K562 (cell line): ENCODE measurements around the gene GLRX3. TPM values are rescaled to one million over a fixed set of nuclear protein-coding genes. Genes with fewer than 3 reads are reported as not detected.

ENCODE experiments used
- DPF2 ChIP-seq: fragments of 450-650 bp; IDR thresholded peaks from 2 replicates; pipeline ENCODE4 v1.6.1; 2016
- HDAC6 ChIP-seq: IDR thresholded peaks from 2 replicates; pipeline ENCODE4 v1.6.1; 2012; ENCODE audit warnings: low read depth, mild to moderate bottlenecking, control low read depth, inconsistent platforms, low read length, moderate library complexity
- NCOA1 ChIP-seq: fragments of 450-650 bp; IDR thresholded peaks from 2 replicates; pipeline ENCODE4 v1.6.1; 2016; ENCODE audit warnings: low read depth
- NCOA2 ChIP-seq, 2 experiments: fragments of 450-650 bp; IDR thresholded peaks; 2 replicates each; pipeline ENCODE4 v1.6.1; 2018; ENCODE audit warnings: mild to moderate bottlenecking in 2 of 2, moderate library complexity in 1 of 2; ENCODE audit not compliant: partially characterized antibody in 2 of 2
- NFIC ChIP-seq: fragments of 450-650 bp; IDR thresholded peaks from 2 replicates; pipeline ENCODE4 v1.6.1; 2017; ENCODE audit warnings: mild to moderate bottlenecking, inconsistent platforms
- PPARD ChIP-seq: fragments of 250-450 bp; sonication (Bioruptor Pico); IDR thresholded peaks from 2 replicates; pipeline ENCODE4 v1.8.0; 2022; ENCODE audit warnings: inconsistent platforms, mild to moderate bottlenecking, moderate library complexity
- SMAD1 ChIP-seq: fragments of 150-350 bp; IDR thresholded peaks from 2 replicates; pipeline ENCODE4 v1.6.1; 2014; ENCODE audit warnings: low read length, low read depth; ENCODE audit not compliant: partially characterized antibody
- TAL1 ChIP-seq: fragments of 450-650 bp; IDR thresholded peaks from 2 replicates; pipeline ENCODE4 v1.6.1; 2016; ENCODE audit warnings: mild to moderate bottlenecking
- ZC3H8 ChIP-seq: fragments of 450-650 bp; IDR thresholded peaks from 2 replicates; pipeline ENCODE4 v1.6.1; 2017
- ZNF699 ChIP-seq: fragments of 250-450 bp; sonication (Bioruptor Pico); IDR thresholded peaks from 2 replicates; pipeline ENCODE4 v1.8.0; 2021; ENCODE audit warnings: mild to moderate bottlenecking, moderate library complexity; ENCODE audit not compliant: insufficient replicate concordance
- polyA plus RNA-seq, 8 experiments: library from polyadenylated mRNA; depleted of rRNA in 4 of 8; stranded (reverse) in 5 of 8; unstranded in 3 of 8; fragments of >200 nt; fragmentation: Nextera tagmentation in 2 of 8; fragmentation: Illumina TruSeq in 1 of 8; extraction: Ambion mirVana in 2 of 8; extraction: Trizol in 1 of 8; gene quantifications; 2 replicates each; pipeline versions ENCODE4 v1.2.1 to v1.2.3, GENCODE V29; 2011 to 2014; ENCODE audit warnings: inconsistent platforms in 1 of 8, missing spikeins in 1 of 8
- total RNA-seq, 7 experiments: library from RNA; depleted of rRNA in 6 of 7; stranded (reverse); fragments of >200 nt in 6 of 7; fragmentation: Illumina TruSeq in 2 of 7; extraction: Trizol in 2 of 7; gene quantifications; 2 replicates each; pipeline versions ENCODE4 v1.2.1 to v1.2.3, GENCODE V29; 2011 to 2021; ENCODE audit warnings: low replicate concordance in 1 of 7
- TF ChIP-seq, protein P1 (sequence below): fragments of 150-350 bp; IDR thresholded peaks from 2 replicates; pipeline ENCODE4 v1.6.1; 2014; ENCODE audit warnings: low read depth, mild to moderate bottlenecking, low read length, borderline replicate concordance
- TF ChIP-seq, protein P2 (sequence below): IDR thresholded peaks from 2 replicates; pipeline ENCODE4 v1.6.1; 2012; ENCODE audit warnings: low read depth, low read length, improper control_type of control experiment, borderline replicate concordance
- TF ChIP-seq, protein P3 (sequence below): sonication (generic); formaldehyde crosslinking; IDR thresholded peaks from 2 replicates; pipeline ENCODE4 v1.8.1; 2023; ENCODE audit warnings: mild to moderate bottlenecking, missing genetic modification reagents, moderate library complexity
- TF ChIP-seq, protein P4 (sequence below): sonication (generic); formaldehyde crosslinking; IDR thresholded peaks from 2 replicates; pipeline ENCODE4 v1.8.0; 2023; ENCODE audit warnings: mild to moderate bottlenecking, missing genetic modification reagents
- TF ChIP-seq, protein P5 (sequence below), 2 experiments: fragments of 450-650 bp in 1 of 2; sonication (generic) in 1 of 2; formaldehyde crosslinking in 1 of 2; IDR thresholded peaks in 1 of 2; conservative IDR thresholded peaks in 1 of 2; 2 replicates each; pipeline versions ENCODE4 v1.6.1 to v1.8.1; 2016 to 2023; ENCODE audit warnings: mild to moderate bottlenecking in 2 of 2, moderate library complexity in 2 of 2, inconsistent platforms in 1 of 2, missing genetic modification reagents in 1 of 2

Gene GLRX3
- total and polyA plus RNA-seq, 9 of the 15 experiments (the other 6 are each of a cell fraction or from before 2014, with no cell fraction given) = 115 to 190 (median 169) TPM

DNA sequence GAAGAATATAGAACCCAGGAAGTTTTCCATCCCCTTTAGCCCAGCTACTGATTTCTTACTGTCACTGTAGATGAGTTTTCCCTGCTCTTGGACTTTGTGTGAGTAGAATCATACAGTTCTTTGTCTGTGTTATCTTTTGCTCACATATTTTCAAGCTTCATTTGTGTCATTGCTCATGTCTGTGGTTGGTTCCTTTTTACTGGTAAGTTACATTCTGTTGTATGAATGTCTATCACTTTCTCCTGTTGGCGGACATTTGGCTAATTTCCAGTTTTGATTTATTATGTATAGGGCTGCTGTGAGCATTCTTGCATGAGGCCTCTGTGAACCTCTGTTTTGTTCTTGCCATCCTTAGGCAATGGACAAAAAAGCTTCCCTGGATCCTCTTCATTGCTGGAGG lies 5.3 kb downstream of the GLRX3 start (continued):
- TF ChIP-seq, protein P1, sequence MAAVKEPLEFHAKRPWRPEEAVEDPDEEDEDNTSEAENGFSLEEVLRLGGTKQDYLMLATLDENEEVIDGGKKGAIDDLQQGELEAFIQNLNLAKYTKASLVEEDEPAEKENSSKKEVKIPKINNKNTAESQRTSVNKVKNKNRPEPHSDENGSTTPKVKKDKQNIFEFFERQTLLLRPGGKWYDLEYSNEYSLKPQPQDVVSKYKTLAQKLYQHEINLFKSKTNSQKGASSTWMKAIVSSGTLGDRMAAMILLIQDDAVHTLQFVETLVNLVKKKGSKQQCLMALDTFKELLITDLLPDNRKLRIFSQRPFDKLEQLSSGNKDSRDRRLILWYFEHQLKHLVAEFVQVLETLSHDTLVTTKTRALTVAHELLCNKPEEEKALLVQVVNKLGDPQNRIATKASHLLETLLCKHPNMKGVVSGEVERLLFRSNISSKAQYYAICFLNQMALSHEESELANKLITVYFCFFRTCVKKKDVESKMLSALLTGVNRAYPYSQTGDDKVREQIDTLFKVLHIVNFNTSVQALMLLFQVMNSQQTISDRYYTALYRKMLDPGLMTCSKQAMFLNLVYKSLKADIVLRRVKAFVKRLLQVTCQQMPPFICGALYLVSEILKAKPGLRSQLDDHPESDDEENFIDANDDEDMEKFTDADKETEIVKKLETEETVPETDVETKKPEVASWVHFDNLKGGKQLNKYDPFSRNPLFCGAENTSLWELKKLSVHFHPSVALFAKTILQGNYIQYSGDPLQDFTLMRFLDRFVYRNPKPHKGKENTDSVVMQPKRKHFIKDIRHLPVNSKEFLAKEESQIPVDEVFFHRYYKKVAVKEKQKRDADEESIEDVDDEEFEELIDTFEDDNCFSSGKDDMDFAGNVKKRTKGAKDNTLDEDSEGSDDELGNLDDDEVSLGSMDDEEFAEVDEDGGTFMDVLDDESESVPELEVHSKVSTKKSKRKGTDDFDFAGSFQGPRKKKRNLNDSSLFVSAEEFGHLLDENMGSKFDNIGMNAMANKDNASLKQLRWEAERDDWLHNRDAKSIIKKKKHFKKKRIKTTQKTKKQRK = no peak
- TF ChIP-seq ZNF699 (CRISPR knock-in tag) (no peak), SMAD1 (no peak), NFIC (peak; percentile 86), TAL1 (peak; percentile 39; the same call in 1 of the 2 replicates), PPARD (CRISPR knock-in tag) (no peak), DPF2 (peak; percentile 44; the same call in 1 of the 2 replicates), NCOA2 (IDR thresholded peaks at IDR 0.05; ENCODE audit: partially characterized antibody in 2 of 2) (no peak), HDAC6 (no peak), ZC3H8 (no peak), NCOA1 (no peak)
- TF ChIP-seq, protein P2, sequence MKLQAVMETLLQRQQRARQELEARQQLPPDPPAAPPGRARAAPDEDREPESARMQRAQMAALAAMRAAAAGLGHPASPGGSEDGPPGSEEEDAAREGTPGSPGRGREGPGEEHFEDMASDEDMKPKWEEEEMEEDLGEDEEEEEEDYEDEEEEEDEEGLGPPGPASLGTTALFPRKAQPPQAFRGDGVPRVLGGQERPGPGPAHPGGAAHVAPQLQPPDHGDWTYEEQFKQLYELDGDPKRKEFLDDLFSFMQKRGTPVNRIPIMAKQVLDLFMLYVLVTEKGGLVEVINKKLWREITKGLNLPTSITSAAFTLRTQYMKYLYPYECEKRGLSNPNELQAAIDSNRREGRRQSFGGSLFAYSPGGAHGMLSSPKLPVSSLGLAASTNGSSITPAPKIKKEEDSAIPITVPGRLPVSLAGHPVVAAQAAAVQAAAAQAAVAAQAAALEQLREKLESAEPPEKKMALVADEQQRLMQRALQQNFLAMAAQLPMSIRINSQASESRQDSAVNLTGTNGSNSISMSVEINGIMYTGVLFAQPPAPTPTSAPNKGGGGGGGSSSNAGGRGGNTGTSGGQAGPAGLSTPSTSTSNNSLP = no peak
- TF ChIP-seq, protein P3, sequence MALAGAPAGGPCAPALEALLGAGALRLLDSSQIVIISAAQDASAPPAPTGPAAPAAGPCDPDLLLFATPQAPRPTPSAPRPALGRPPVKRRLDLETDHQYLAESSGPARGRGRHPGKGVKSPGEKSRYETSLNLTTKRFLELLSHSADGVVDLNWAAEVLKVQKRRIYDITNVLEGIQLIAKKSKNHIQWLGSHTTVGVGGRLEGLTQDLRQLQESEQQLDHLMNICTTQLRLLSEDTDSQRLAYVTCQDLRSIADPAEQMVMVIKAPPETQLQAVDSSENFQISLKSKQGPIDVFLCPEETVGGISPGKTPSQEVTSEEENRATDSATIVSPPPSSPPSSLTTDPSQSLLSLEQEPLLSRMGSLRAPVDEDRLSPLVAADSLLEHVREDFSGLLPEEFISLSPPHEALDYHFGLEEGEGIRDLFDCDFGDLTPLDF = no peak
- TF ChIP-seq, protein P4, sequence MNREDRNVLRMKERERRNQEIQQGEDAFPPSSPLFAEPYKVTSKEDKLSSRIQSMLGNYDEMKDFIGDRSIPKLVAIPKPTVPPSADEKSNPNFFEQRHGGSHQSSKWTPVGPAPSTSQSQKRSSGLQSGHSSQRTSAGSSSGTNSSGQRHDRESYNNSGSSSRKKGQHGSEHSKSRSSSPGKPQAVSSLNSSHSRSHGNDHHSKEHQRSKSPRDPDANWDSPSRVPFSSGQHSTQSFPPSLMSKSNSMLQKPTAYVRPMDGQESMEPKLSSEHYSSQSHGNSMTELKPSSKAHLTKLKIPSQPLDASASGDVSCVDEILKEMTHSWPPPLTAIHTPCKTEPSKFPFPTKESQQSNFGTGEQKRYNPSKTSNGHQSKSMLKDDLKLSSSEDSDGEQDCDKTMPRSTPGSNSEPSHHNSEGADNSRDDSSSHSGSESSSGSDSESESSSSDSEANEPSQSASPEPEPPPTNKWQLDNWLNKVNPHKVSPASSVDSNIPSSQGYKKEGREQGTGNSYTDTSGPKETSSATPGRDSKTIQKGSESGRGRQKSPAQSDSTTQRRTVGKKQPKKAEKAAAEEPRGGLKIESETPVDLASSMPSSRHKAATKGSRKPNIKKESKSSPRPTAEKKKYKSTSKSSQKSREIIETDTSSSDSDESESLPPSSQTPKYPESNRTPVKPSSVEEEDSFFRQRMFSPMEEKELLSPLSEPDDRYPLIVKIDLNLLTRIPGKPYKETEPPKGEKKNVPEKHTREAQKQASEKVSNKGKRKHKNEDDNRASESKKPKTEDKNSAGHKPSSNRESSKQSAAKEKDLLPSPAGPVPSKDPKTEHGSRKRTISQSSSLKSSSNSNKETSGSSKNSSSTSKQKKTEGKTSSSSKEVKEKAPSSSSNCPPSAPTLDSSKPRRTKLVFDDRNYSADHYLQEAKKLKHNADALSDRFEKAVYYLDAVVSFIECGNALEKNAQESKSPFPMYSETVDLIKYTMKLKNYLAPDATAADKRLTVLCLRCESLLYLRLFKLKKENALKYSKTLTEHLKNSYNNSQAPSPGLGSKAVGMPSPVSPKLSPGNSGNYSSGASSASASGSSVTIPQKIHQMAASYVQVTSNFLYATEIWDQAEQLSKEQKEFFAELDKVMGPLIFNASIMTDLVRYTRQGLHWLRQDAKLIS (CRISPR knock-in tag) = no peak
- TF ChIP-seq, protein P5, sequence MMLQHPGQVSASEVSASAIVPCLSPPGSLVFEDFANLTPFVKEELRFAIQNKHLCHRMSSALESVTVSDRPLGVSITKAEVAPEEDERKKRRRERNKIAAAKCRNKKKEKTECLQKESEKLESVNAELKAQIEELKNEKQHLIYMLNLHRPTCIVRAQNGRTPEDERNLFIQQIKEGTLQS (IDR thresholded peaks at IDR 0.05) = no peak
- TF ChIP-seq, protein P5 (CRISPR knock-in tag; conservative IDR thresholded peaks at IDR 0.05) = no peak
